HEK293 (cell line): Measurements from ENCODE around the gene CRYZL1.

Experiments
- CTCF ChIA-PET: fragments of 350-600 bp; formaldehyde crosslinking; extraction: SDS; loops from one replicate; lab custom pipeline; 2021; ENCODE audit warnings: antibody characterized with exemption; lab: Yijun Ruan, JAX
- POLR2A ChIA-PET: fragments of 300-600 bp; formaldehyde crosslinking; extraction: SDS; loops from one replicate; lab custom pipeline; 2020; ENCODE audit warnings: antibody characterized with exemption, inconsistent platforms; lab: Yijun Ruan, JAX
- H3K27ac ChIP-seq: fragments of 200-500 bp; sonication (Bioruptor generic); 2 replicates; pipeline ENCODE4 v1.5.1; 2014; ENCODE audit warnings: low read depth, low read length, control low read depth, inconsistent platforms; ENCODE audit errors: extremely low read depth
- H3K36me3 ChIP-seq, 2 experiments: fragments of 200-500 bp in 1 of 2; sonication (Bioruptor generic) in 1 of 2; 1 replicate in 1 of 2; 2 replicates in 1 of 2; pipeline ENCODE4 v1.5.1; 2014 to 2017; ENCODE audit warnings: inconsistent platforms in 2 of 2, low read length in 2 of 2; ENCODE audit not compliant: control insufficient read depth in 2 of 2, insufficient read depth in 1 of 2
- H3K4me1 ChIP-seq: fragments of 200-500 bp; sonication (Bioruptor generic); 2 replicates; pipeline ENCODE4 v1.5.1; 2014; ENCODE audit warnings: mild to moderate bottlenecking, low read length, inconsistent platforms; ENCODE audit not compliant: control insufficient read depth, insufficient read depth
- H3K4me3 ChIP-seq: 2 replicates; pipeline ENCODE4 v1.5.1; 2011; ENCODE audit warnings: low read depth, mild to moderate bottlenecking, control low read depth, low read length, moderate library complexity
- H3K9me3 ChIP-seq: fragments of 200-500 bp; sonication (Bioruptor generic); 2 replicates; pipeline ENCODE4 v1.5.1; 2014; ENCODE audit warnings: low read depth, low read length, inconsistent platforms; ENCODE audit not compliant: control insufficient read depth, insufficient read depth
- FEZF1 ChIP-seq: fragments of 450-650 bp; formaldehyde crosslinking; IDR thresholded peaks from 2 replicates; pipeline ENCODE4 v1.5.1; 2016; ENCODE audit warnings: missing biosample characterization, missing genetic modification characterization
- HOXC10 ChIP-seq: sonication (generic); formaldehyde crosslinking; IDR thresholded peaks from 2 replicates; pipeline ENCODE4 v1.8.1; 2023; ENCODE audit warnings: mild to moderate bottlenecking, missing genetic modification reagents
- KLF17 ChIP-seq: fragments of 450-650 bp; formaldehyde crosslinking; IDR thresholded peaks from 2 replicates; pipeline ENCODE4 v1.5.1; 2016; ENCODE audit warnings: missing biosample characterization, missing genetic modification characterization
- OVOL3 ChIP-seq: fragments of 450-650 bp; formaldehyde crosslinking; IDR thresholded peaks from 2 replicates; pipeline ENCODE4 v1.5.1; 2016; ENCODE audit warnings: missing biosample characterization, missing genetic modification characterization
- PRDM2 ChIP-seq: fragments of 450-650 bp; formaldehyde crosslinking; IDR thresholded peaks from 2 replicates; pipeline ENCODE4 v1.5.1; 2016; ENCODE audit warnings: missing biosample characterization, missing genetic modification characterization, borderline replicate concordance
- PRDM4 ChIP-seq: fragments of 450-650 bp; formaldehyde crosslinking; IDR thresholded peaks from 2 replicates; pipeline ENCODE4 v1.5.1; 2017; ENCODE audit warnings: missing biosample characterization, missing genetic modification characterization
- YY2 ChIP-seq: fragments of 450-650 bp; formaldehyde crosslinking; IDR thresholded peaks from 2 replicates; pipeline ENCODE4 v1.5.1; 2016; ENCODE audit warnings: missing biosample characterization, missing genetic modification characterization
- ZNF16 ChIP-seq: fragments of 450-650 bp; formaldehyde crosslinking; IDR thresholded peaks from 2 replicates; pipeline ENCODE4 v1.5.1; 2016; ENCODE audit warnings: low read depth, missing biosample characterization, missing genetic modification characterization
- ZNF174 ChIP-seq: fragments of 450-650 bp; formaldehyde crosslinking; IDR thresholded peaks from 2 replicates; pipeline ENCODE4 v1.5.0; 2017; ENCODE audit warnings: missing biosample characterization, mild to moderate bottlenecking, missing genetic modification characterization
- ZNF26 ChIP-seq: fragments of 450-650 bp; formaldehyde crosslinking; IDR thresholded peaks from 2 replicates; pipeline ENCODE4 v1.5.1; 2016; ENCODE audit warnings: missing biosample characterization, missing genetic modification characterization
- ZNF280D ChIP-seq: fragments of 450-650 bp; formaldehyde crosslinking; IDR thresholded peaks from 2 replicates; pipeline ENCODE4 v1.5.1; 2016; ENCODE audit warnings: missing biosample characterization, missing genetic modification characterization
- ZNF341 ChIP-seq: fragments of 450-650 bp; formaldehyde crosslinking; IDR thresholded peaks from 2 replicates; pipeline ENCODE4; 2016; ENCODE audit warnings: low read depth, missing biosample characterization, missing genetic modification characterization
- ZNF350 ChIP-seq: fragments of 450-650 bp; formaldehyde crosslinking; IDR thresholded peaks from 2 replicates; pipeline ENCODE4 v1.5.0; 2017; ENCODE audit warnings: missing biosample characterization, mild to moderate bottlenecking, missing genetic modification characterization
- ZNF501 ChIP-seq: fragments of 450-650 bp; formaldehyde crosslinking; IDR thresholded peaks from 2 replicates; pipeline ENCODE4 v1.5.1; 2016; ENCODE audit warnings: missing biosample characterization, missing genetic modification characterization
- ZNF518A ChIP-seq: fragments of 450-650 bp; formaldehyde crosslinking; conservative IDR thresholded peaks from 2 replicates; pipeline ENCODE4 v1.5.1; 2016; ENCODE audit warnings: low read depth, missing biosample characterization, missing genetic modification characterization
- ZNF580 ChIP-seq: fragments of 450-650 bp; formaldehyde crosslinking; IDR thresholded peaks from 2 replicates; pipeline ENCODE4 v1.5.1; 2016; ENCODE audit warnings: missing biosample characterization, missing genetic modification characterization
- ZNF768 ChIP-seq: fragments of 450-650 bp; formaldehyde crosslinking; IDR thresholded peaks from 2 replicates; pipeline ENCODE4 v1.5.1; 2018; ENCODE audit warnings: missing biosample characterization, mild to moderate bottlenecking, missing genetic modification characterization
- ZSCAN16 ChIP-seq: fragments of 450-650 bp; formaldehyde crosslinking; IDR thresholded peaks from 2 replicates; pipeline ENCODE4 v1.5.1; 2016; ENCODE audit warnings: missing biosample characterization, missing genetic modification characterization

Gene CRYZL1

GRCh38 chr21:33598051-33598450, 43.5 kb downstream of the CRYZL1 start:
- peaks cover 62 to 81% of the 10 kb centered on the region in 2 experiments for H3K36me3 ChIP-seq
- H3K4me1 ChIP-seq: no peaks in the 10 kb centered on the region
- H3K9me3 ChIP-seq: no peaks in the 10 kb centered on the region
- no peak overlapping the region for H3K27ac ChIP-seq
- ChIA-PET POLR2A (no interaction called here), CTCF (interaction anchor here (0.6 to 1.1 kb wide), 2 partner anchors 257 to 401 kb away, joined by 4 read pairs; no protein-coding TSS in a partner anchor)
- H3K4me3 ChIP-seq: no peak overlapping the region
- TF ChIP-seq FEZF1 (tag by site-specific recombination) (no peak), ZNF174 (tag by site-specific recombination) (no peak), ZNF501 (tag by site-specific recombination) (no peak), ZNF350 (no peak), ZNF26 (tag by site-specific recombination) (no peak), PRDM4 (tag by site-specific recombination) (no peak), OVOL3 (tag by site-specific recombination) (no peak), ZNF280D (tag by site-specific recombination) (no peak), ZNF16 (tag by site-specific recombination) (no peak), ZNF341 (tag by site-specific recombination) (no peak), HOXC10 (CRISPR knock-in tag) (no peak), ZNF580 (tag by site-specific recombination) (no peak), ZSCAN16 (tag by site-specific recombination) (no peak), KLF17 (no peak), YY2 (tag by site-specific recombination) (no peak), PRDM2 (tag by site-specific recombination) (no peak), ZNF518A (tag by site-specific recombination) (no peak), ZNF768 (tag by site-specific recombination) (no peak)
